GM18907 (cell line): ENCODE results near the gene NCOA3.
"Not testable (repeated sequence)": the region's sequence is repeated elsewhere in the genome, so short reads cannot be mapped to it uniquely, and the experiment has no call there.

ENCODE experiments used
- ATAC-seq: cut with Tn5 transposase; IDR thresholded peaks from one replicate; pipeline ENCODE4 v1.9.1; 2021; ENCODE audit warnings: mild to moderate bottlenecking, moderate library complexity; ENCODE audit not compliant: unreplicated experiment

NCOA3 gene

GRCh38 chr20:47559141-47559540 lies 57.5 kb downstream of the NCOA3 start:
- no peak for ATAC-seq

DNA sequence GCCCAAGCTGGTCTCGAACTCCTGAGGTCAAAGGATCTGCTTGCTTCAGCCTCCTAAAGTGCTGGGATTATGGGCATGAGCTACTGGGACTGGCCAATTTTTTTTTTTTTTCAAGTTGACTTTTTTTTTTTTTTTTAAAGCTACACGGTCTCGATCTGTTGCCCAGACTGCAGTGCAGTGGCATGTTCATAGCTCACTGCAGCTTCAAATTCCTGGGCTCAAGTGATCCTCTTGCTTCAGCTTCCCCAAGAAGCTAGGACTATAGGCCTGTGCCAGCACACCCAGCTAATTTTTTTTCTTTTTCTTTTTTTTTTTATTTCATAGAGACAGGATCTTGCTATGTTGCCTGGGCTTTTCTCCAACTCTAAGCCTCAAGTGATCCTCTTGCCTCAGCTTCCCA lies 59.5 kb downstream of the NCOA3 start:
- ATAC-seq = no peak

GRCh38 chr20:47561603-47562583 lies 60.2 kb downstream of the NCOA3 start:
- no peak for ATAC-seq

DNA sequence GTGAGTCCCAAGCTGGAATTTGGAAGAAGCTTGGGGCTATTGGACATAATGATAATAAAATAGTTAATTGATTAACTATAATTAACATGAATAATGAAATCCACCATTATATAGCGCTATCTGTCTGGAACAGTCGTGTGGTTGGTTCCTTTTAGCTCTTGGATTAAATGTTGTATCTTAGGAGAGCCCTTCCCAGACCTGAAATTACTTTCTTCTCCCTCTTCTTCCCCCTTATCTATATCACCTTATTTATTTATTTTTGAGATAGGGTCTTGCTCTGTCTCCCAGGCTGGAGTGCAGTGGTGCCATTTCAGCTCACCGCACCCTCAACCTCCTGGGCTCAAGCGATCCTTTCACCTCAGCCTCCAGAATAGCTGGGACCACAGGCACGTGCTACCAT lies 64.6 kb downstream of the NCOA3 start:
- no peak for ATAC-seq

DNA sequence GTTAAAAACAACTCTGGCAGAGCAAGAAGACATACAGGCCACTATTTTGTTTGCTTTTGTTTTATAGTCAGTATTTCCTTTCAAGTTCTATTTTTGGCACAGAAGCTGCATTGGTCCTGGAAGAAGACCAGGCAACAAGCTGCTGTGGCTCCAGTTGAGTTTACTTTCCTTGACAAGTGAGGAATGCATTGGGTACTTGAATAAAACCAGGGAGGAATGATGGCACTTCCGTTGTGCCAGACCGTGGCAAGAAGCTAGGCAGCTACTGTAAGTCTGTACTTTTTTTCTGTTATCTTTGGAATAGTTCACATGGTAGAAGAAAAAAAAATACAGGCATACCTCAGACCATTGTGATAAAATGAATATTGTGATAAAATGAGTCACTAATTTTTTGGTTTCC lies 66.3 kb downstream of the NCOA3 start:
- no peak for ATAC-seq

DNA sequence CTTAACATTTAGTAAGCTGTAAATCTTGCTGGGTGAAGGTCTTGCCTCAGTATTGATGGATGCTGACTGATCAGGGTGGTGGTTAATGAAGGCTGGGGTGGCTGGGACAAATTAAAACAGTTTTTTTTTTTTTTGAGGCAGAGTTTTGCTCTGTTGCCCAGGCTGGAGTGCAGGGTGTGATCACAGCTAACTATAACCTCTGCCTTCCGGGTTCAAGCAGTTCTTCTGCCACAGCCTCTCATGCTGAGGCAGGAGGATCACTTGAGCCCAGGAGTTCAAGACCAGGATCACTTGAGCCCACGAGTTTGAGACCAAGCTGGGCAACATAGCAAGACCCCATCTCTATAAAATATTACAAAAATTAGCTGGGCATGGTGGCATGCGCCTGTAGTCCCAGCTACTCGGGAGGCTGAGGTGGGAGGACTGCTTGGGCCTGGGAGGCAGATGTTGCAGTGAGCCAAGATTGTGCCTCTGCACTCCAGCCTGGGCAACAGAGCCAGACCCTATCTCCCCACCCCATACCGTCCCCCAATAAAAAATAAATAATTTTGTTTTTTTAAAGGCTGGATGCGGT lies 67.2 kb downstream of the NCOA3 start:
- no peak for ATAC-seq

DNA sequence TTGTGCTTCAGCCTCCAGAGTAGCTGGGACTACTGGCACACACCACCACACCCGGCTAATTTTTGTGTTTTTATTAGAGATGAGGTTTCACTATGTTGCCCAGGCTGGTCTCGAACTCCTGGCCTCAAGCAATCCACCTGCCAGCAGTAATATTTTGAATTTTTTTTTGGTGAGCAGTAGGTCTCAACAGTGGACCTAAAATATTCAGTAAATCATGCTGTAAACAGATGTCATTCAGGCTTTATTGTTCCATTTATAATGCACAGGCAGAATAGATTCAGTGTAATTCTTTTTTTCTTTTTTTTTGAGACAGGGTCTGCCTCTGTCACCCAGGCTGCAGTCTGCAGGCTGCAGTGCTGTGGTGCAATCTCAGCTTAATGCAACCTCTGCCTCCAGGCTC lies 69.7 kb downstream of the NCOA3 start:
- ATAC-seq = no peak

- ATAC-seq = no peak
These were observed 70.5 kb downstream of the NCOA3 start for GRCh38 chr20:47572105-47572729.

- no peak for ATAC-seq
These were observed 71.9 kb downstream of the NCOA3 start for GRCh38 chr20:47573559-47573958.

DNA sequence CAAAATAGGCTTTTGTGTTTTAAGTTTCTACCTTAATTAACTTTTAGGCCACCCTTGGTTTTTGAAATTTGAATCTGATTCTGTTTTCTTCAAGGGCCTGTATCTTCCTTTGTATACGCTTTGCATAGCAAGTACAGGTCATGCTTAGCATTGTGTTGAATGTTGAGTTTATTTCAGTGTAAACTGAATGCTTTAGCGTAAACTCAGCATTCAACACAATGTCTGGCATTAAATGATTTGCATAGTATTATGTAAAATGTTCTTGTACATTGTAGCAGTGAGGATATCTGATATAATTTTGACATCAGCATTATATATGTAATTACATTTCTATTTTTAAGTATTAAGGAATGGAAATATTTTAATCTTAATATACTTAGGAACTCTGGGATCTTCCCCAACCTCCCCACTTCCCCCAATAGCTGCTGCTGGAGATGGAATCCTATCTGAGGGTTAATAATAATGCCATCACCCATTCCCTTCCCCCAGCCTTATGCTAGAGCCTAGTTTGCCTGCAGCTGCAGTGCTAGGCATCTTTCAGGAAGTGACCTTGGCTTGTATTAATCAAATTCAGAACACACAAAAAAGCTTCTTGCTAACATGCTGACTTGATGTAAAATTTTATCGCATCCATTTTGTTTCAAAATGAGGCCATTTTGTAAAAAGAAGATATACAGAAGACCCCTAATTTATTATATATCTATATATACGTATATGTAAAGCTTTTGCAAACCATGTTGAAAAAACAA lies 73.1 kb downstream of the NCOA3 start:
- no peak for ATAC-seq

GRCh38 chr20:47576516-47577033 lies 74.9 kb downstream of the NCOA3 start:
- ATAC-seq = peak; percentile 68

DNA sequence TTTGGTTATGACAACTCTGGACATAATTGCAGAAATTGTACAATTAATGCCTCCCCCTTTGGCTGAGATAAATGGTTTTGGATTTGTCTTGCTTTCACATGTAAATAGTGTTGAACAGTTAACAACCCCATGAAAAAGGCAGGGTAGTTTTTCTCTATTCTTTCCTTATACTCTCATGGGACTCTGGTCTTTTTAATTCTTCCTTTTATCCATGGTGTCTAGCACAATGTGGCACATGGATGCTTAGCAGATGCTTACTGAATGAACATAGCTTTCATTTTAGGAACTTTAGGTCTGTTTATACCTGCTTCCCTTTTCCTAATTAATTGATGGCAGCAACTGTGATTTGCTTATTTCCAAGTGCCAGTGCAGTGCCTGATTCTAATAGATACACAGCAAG lies 75.6 kb downstream of the NCOA3 start:
- ATAC-seq = no peak

GRCh38 chr20:47578543-47578942 lies 76.9 kb downstream of the NCOA3 start:
- no peak for ATAC-seq

DNA sequence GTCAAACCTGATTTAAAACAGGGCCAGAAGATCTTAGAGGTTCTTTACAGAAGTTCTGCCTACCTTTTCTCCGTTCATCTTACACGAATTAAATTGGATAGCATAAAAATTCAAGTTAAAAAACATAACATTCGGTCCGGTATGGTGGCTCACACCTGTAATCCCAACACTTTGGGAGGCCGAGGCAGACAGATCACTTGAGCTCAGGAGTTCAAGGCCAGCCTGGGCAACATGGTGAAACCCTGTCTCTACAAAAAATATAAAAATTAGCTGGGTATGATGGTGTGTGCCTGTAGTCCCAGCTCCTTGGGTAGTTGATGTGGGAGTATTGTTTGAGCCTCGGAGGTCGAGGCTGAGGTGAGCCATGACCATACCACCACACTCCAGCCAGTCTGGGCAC lies 79.0 kb downstream of the NCOA3 start:
- not testable (repeated sequence) for ATAC-seq

GRCh38 chr20:47581090-47581489 lies 79.4 kb downstream of the NCOA3 start:
- no peak for ATAC-seq

GRCh38 chr20:47583551-47583950 lies 81.9 kb downstream of the NCOA3 start:
- no peak for ATAC-seq

DNA sequence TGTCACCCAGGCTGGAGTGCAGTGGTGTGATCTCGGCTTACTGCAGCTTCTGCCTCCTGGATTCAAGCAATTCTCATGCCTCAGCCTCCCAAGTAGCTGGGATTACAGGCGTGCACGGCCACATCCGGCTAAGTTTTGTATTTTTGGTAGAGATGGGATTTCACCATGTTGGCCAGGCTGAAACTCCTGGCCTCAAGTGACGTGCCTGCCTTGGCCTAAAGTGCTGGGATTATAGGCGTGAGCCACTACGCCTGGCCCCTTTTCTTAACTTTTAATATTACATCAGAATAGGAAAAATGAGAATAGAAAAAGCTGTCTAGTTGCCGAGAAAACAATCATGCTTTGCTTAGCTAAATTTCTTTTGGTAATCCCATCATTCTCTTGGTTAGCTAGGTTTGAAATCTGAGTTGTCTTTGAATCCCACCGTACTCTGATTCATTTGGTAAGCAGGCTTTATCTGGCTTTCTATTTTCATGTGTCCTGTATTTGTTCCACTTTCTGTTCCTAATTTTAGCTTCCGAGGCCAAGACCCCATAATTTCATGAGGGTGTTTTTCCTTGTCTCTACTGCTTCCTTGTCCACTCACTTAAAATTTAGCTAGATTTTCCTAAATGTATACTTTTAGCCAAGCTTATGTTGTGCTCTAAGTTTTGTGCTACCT lies 83.5 kb downstream of the NCOA3 start:
- no peak for ATAC-seq

DNA sequence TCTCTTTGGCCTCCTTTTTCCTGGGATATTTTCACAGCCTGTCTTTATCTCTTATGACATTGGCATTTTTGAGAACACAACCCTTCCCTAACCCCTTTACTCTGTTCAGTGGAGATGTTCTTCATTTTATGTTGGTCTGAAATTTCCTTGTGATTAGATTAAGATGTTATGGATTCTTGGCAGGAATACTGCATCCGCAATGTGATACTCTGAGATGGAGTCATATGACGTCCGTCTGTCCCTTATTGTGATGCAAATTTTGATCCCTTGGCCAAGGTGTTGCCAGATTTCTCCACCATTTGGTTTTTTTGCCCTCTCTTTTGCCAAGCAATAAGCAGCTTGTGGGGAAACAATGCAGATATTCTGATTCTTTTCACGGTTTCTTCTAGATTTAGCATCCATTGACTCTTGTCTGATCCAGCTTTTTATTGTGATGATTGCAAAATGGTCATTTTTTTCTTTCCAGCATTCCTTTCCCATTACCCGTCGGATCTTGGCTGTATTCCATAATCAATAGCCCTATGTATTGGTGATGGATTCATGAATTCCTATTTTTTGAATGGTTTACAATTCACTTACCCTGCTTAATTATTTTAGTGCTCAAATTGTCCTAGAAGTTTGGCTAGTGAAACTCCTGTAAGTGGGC lies 85.1 kb downstream of the NCOA3 start:
- no peak for ATAC-seq

- no peak for ATAC-seq
These were observed 86.5 kb downstream of the NCOA3 start for GRCh38 chr20:47588158-47588557.

DNA sequence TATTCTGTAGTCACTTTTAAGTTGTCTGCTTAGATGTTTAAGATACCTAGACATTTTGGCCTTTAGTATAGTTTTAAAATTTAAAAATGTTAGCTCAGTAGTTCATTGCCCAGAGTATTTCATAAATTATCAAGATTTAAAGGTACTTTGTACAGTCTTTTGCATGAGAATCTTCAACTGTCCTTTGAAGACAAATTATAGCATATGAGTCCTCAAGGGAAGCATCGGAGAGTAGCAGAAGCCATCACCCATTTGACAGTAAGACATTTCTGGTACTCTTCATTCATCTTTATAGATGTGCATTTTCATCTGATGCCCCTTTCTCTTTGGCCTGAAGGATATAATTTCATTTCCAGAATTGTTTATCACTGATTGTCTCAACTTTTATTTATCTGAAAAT lies 89.5 kb downstream of the NCOA3 start:
- no peak for ATAC-seq
